Rectal smooth muscle tissue (tissue), 1 donor: ENCODE results near the gene CROCC2.

Experiments used
- H3K27ac ChIP-seq: one replicate; pipeline ENCODE4 v1.7.0; 2013; ENCODE audit warnings: low read depth, low read length, inconsistent platforms
- H3K27me3 ChIP-seq: one replicate; pipeline ENCODE4 v1.7.0; 2013; ENCODE audit warnings: low read length; ENCODE audit not compliant: control insufficient read depth, insufficient read depth
- H3K36me3 ChIP-seq: one replicate; pipeline ENCODE4 v1.7.0; 2013; ENCODE audit warnings: low read length; ENCODE audit not compliant: control insufficient read depth, insufficient read depth
- H3K4me1 ChIP-seq: one replicate; pipeline ENCODE4 v1.7.0; 2013; ENCODE audit warnings: low read length; ENCODE audit not compliant: control insufficient read depth, insufficient read depth
- H3K4me3 ChIP-seq: one replicate; pipeline ENCODE4 v1.7.0; 2013; ENCODE audit warnings: low read length
- H3K9ac ChIP-seq: one replicate; pipeline ENCODE4 v1.7.0; 2013; ENCODE audit warnings: low read length

CROCC2 gene

DNA sequence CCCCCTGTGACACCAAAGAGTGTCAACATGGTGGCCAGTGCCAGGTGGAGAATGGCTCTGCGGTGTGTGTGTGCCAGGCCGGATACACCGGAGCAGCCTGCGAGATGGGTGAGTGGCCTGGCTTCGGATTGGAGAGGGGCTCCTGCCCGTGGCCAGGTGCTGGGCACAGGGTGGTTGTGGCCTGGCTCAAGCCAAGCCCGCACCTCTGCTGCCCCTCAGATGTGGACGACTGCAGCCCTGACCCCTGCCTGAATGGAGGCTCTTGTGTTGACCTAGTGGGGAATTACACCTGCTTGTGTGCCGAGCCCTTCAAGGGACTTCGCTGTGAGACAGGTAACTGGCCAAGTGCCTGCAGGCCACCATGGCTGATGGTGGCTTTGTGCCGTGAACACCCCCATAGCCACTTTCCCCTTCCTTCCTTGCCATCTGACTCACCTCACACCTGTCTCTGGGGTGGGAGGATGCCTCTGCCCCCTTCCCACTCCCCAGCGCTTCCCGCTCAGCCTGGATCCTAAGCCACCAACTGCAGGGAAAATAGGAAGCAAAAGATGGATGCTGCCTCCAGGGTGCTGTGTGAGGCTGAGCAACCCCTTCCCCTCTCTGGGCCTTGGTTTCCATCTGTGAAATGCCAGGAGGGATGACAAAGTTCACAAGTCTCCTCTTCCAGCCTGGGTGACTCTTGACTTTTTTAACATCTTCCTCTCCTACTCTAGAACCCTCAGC, 134.1 kb downstream of the CROCC2 start:
- H3K36me3 ChIP-seq = no peaks in the 10 kb centered on the region
- no peak overlapping the region for H3K27ac ChIP-seq
- H3K4me3 ChIP-seq = no peak overlapping the region
- no peaks in the 10 kb centered on the region for H3K4me1 ChIP-seq
- no peak overlapping the region for H3K9ac ChIP-seq
- H3K27me3 ChIP-seq = peaks cover 7% of the 10 kb centered on the region

DNA sequence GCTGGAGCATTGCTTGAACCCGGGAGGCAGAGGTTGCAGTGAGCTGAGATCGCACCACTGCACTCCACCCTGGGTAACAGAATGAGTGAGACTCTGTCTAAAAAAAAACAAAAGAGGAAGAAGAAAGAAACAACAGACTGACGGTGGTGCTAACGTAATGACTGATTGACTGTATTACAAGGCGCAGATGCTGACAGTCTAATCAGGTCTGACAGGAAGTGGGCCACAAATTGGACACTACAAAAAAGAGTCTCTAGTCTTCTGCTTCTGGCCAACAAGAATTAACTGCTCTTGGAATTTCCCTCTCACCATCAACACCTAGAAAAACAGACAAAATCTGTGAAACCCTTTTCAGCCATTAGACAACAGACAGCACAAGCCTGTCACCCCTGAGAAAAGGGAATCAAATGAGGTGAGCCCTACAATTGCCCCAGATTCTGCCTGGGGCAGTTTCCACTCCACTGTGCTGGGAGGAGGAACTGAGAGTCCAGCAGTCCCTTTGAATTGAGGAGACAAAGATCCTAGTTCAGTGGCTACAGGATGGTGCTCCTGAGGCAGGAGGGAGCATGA, 135.5 kb downstream of the CROCC2 start:
- Histone ChIP-seq H3K9ac (no peak overlapping the region), H3K27ac (no peak overlapping the region), H3K4me3 (no peak overlapping the region), H3K36me3 (no peaks in the 10 kb centered on the region), H3K4me1 (no peaks in the 10 kb centered on the region), H3K27me3 (peaks cover 5% of the 10 kb centered on the region)
